Measurements from ENCODE around the gene EIF5B.

DNA sequence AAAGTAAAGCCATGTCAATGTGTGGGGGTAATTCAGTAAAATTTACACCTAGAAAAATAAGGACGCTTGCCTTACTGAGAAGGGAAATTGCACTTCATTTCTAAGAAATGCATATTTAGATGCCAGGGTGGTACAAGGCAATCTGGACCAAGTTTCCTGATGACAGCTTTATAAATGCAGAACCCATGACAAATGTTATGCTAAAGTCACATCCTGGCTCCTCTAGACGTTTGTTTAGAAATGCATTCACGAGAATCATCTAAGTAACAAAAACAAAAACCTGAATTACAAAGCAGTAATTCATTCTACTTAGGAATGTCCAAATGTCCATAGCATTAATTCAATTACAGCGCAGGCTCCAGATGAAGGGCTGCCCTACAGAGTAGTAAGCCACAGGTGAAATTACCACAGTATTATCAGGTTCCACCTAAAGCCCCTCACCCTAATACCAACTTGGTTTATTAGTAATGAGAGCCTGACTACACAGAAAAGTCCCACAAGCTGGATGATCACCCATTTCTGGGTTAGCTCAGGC lies 102.8 kb downstream of the EIF5B start:
- TF ChIP-seq, protein P1, sequence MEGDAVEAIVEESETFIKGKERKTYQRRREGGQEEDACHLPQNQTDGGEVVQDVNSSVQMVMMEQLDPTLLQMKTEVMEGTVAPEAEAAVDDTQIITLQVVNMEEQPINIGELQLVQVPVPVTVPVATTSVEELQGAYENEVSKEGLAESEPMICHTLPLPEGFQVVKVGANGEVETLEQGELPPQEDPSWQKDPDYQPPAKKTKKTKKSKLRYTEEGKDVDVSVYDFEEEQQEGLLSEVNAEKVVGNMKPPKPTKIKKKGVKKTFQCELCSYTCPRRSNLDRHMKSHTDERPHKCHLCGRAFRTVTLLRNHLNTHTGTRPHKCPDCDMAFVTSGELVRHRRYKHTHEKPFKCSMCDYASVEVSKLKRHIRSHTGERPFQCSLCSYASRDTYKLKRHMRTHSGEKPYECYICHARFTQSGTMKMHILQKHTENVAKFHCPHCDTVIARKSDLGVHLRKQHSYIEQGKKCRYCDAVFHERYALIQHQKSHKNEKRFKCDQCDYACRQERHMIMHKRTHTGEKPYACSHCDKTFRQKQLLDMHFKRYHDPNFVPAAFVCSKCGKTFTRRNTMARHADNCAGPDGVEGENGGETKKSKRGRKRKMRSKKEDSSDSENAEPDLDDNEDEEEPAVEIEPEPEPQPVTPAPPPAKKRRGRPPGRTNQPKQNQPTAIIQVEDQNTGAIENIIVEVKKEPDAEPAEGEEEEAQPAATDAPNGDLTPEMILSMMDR (IDR thresholded peaks at IDR 0.05), result no peak
- TF ChIP-seq POLR2AphosphoS5 (IDR thresholded peaks at IDR 0.05; ENCODE audit: low read depth, low read length), result no peak
- TF ChIP-seq TCF7L2 (IDR thresholded peaks at IDR 0.05; ENCODE audit: low read depth, low read length), result no peak
- no peak for TF ChIP-seq SIN3A (IDR thresholded peaks at IDR 0.05; ENCODE audit: borderline replicate concordance, insufficient read depth, low read depth, low read length)

Data from Panc1 (cell line).